Neural progenitor cell (in vitro differentiated cells): ENCODE results near the gene AFF3. TPM values are rescaled to one million over a fixed set of nuclear protein-coding genes. Genes with fewer than 3 reads are reported as not detected.

ENCODE experiments used
- DNase-seq: peaks from one replicate; pipeline ENCODE4 v3.0.0-alpha.2; 2016; ENCODE audit warnings: low spot score
- H2AFZ ChIP-seq: fragments of 200-600 bp; sonication (generic); replicated peaks from 2 replicates; pipeline ENCODE4 v1.6.1; 2016; ENCODE audit warnings: antibody characterized with exemption
- H3F3A ChIP-seq: fragments of 200-600 bp; sonication (generic); 2 replicates; pipeline ENCODE4 v1.6.1; 2016; ENCODE audit warnings: antibody characterized with exemption, low read depth
- H3K27ac ChIP-seq: fragments of 200-600 bp; sonication (generic); 2 replicates; pipeline ENCODE4 v1.5.1; 2016; ENCODE audit warnings: mild to moderate bottlenecking
- H3K27me3 ChIP-seq: fragments of 200-600 bp; sonication (generic); 2 replicates; pipeline ENCODE4 v1.6.1; 2016; ENCODE audit warnings: mild to moderate bottlenecking, moderate library complexity
- H3K36me3 ChIP-seq: fragments of 200-600 bp; sonication (generic); 2 replicates; pipeline ENCODE4 v1.5.1; 2016
- H3K4me1 ChIP-seq: fragments of 200-600 bp; sonication (generic); 2 replicates; pipeline ENCODE4 v1.6.1; 2016; ENCODE audit warnings: mixed run types
- H3K4me2 ChIP-seq: fragments of 200-600 bp; sonication (generic); 2 replicates; pipeline ENCODE4 v1.6.1; 2016
- H3K4me3 ChIP-seq: fragments of 200-600 bp; sonication (generic); 2 replicates; pipeline ENCODE4 v1.5.1; 2016
- H3K79me2 ChIP-seq: fragments of 200-600 bp; sonication (generic); 2 replicates; pipeline ENCODE4 v1.6.1; 2016; ENCODE audit warnings: low read depth
- H3K9ac ChIP-seq: fragments of 200-600 bp; sonication (generic); 2 replicates; pipeline ENCODE4 v1.6.1; 2016
- H3K9me3 ChIP-seq: fragments of 200-600 bp; sonication (generic); 2 replicates; pipeline ENCODE4 v1.5.1; 2016; ENCODE audit warnings: low read depth
- H4K20me1 ChIP-seq: fragments of 200-600 bp; sonication (generic); 2 replicates; pipeline ENCODE4 v1.6.1; 2016; ENCODE audit warnings: low read depth
- H3K27ac Mint-ChIP-seq: 3 replicates; pipeline ENCODE4 v1.8.0; 2021; ENCODE audit warnings: mixed read lengths
- H3K27me3 Mint-ChIP-seq: 2 replicates; pipeline ENCODE4 v1.8.0; 2022; ENCODE audit warnings: low read depth, mild to moderate bottlenecking, inconsistent platforms, moderate library complexity, mixed read lengths; ENCODE audit not compliant: insufficient read depth
- H3K36me3 Mint-ChIP-seq: 3 replicates; pipeline ENCODE4 v1.8.0; 2021; ENCODE audit warnings: mixed read lengths
- H3K4me1 Mint-ChIP-seq: 3 replicates; pipeline ENCODE4 v1.8.0; 2021; ENCODE audit warnings: mixed read lengths
- H3K4me3 Mint-ChIP-seq: 3 replicates; pipeline ENCODE4 v1.8.0; 2021; ENCODE audit warnings: mild to moderate bottlenecking, moderate library complexity, mixed read lengths
- H3K9me3 Mint-ChIP-seq: 3 replicates; pipeline ENCODE4 v1.8.0; 2020; ENCODE audit warnings: mixed read lengths
- EZH2 ChIP-seq: fragments of 200-600 bp; sonication (generic); IDR thresholded peaks from 2 replicates; pipeline ENCODE4 v1.6.1; 2017; ENCODE audit warnings: antibody characterized with exemption, mild to moderate bottlenecking, moderate library complexity
- EZH2phosphoT487 ChIP-seq: fragments of 200-600 bp; sonication (generic); IDR thresholded peaks from 2 replicates; pipeline ENCODE4 v1.6.1; 2017; ENCODE audit warnings: antibody characterized with exemption
- total RNA-seq: library from RNA; depleted of rRNA; stranded (reverse); fragments of >200 nt; gene quantifications from 2 replicates; pipeline ENCODE4 v1.2.3, GENCODE V29; 2015; ENCODE audit warnings: low replicate concordance
- TF ChIP-seq, protein P1 (sequence below): fragments of 200-600 bp; sonication (generic); IDR thresholded peaks from 2 replicates; pipeline ENCODE4 v1.5.1; 2017; ENCODE audit warnings: antibody characterized with exemption, mild to moderate bottlenecking

Gene AFF3
- total RNA-seq, 1 donor from 2014 or later, result 0.26 TPM

- Histone ChIP-seq H3K27ac (no peak overlapping the region), H3K4me1 (no peaks in the 10 kb centered on the region), H3F3A (no peaks in the 10 kb centered on the region), H2AFZ (no peak overlapping the region), H3K9ac (no peak overlapping the region), H3K4me3 (no peak overlapping the region), H3K27me3 (no peaks in the 10 kb centered on the region), H3K79me2 (no peaks in the 10 kb centered on the region), H4K20me1 (no peaks in the 10 kb centered on the region), H3K36me3 (no peaks in the 10 kb centered on the region), H3K4me2 (no peak overlapping the region), H3K9me3 (no peaks in the 10 kb centered on the region)
- TF ChIP-seq, protein P1, sequence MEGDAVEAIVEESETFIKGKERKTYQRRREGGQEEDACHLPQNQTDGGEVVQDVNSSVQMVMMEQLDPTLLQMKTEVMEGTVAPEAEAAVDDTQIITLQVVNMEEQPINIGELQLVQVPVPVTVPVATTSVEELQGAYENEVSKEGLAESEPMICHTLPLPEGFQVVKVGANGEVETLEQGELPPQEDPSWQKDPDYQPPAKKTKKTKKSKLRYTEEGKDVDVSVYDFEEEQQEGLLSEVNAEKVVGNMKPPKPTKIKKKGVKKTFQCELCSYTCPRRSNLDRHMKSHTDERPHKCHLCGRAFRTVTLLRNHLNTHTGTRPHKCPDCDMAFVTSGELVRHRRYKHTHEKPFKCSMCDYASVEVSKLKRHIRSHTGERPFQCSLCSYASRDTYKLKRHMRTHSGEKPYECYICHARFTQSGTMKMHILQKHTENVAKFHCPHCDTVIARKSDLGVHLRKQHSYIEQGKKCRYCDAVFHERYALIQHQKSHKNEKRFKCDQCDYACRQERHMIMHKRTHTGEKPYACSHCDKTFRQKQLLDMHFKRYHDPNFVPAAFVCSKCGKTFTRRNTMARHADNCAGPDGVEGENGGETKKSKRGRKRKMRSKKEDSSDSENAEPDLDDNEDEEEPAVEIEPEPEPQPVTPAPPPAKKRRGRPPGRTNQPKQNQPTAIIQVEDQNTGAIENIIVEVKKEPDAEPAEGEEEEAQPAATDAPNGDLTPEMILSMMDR, result no peak
- no peak for TF ChIP-seq EZH2
- no peak for TF ChIP-seq EZH2phosphoT487
- H3K27me3 Mint-ChIP-seq, result peaks cover 2% of the 10 kb centered on the region
- no peak overlapping the region for H3K4me3 Mint-ChIP-seq
- peaks cover 18% of the 10 kb centered on the region for H3K9me3 Mint-ChIP-seq
- DNase-seq, result no peak
- no peak overlapping the region for H3K27ac Mint-ChIP-seq
- no peaks in the 10 kb centered on the region for H3K4me1 Mint-ChIP-seq
- H3K36me3 Mint-ChIP-seq, result peaks cover 2% of the 10 kb centered on the region
These were observed 349.4 kb downstream of the AFF3 start for GRCh38 chr2:99793022-99793421.

DNA sequence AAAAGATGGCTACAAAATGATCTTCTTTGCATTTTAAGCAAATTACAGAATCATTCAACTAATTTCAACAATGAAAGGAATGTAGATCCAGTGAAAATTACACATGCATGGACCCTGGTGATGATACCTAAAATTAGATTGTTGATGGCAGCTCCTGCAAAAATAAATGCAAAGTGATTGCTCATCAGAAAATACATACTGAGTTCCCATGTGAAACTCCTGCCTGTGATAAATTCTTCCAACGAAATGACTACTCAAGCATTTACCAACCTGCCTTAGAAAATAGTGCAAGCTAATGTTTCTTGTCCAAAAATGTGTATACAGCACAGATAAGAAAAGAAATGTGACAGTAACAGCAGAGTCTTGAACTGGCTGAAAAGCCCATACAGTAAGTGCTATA is 352.5 kb downstream of the AFF3 start:
- Mint-ChIP-seq H3K9me3 (no peaks in the 10 kb centered on the region), H3K27me3 (no peaks in the 10 kb centered on the region), H3K27ac (no peak overlapping the region), H3K4me3 (no peak overlapping the region), H3K36me3 (no peaks in the 10 kb centered on the region), H3K4me1 (no peaks in the 10 kb centered on the region)
- H3K4me3 ChIP-seq, result no peak overlapping the region
- H4K20me1 ChIP-seq, result no peaks in the 10 kb centered on the region
- H3K4me2 ChIP-seq, result no peak overlapping the region
- H3K27ac ChIP-seq, result no peak overlapping the region
- no peaks in the 10 kb centered on the region for H3K79me2 ChIP-seq
- H3K4me1 ChIP-seq, result no peaks in the 10 kb centered on the region
- H3K36me3 ChIP-seq, result no peaks in the 10 kb centered on the region
- H3K9ac ChIP-seq, result no peak overlapping the region
- H3F3A ChIP-seq, result no peaks in the 10 kb centered on the region
- no peaks in the 10 kb centered on the region for H3K9me3 ChIP-seq
- no peak for DNase-seq
- H2AFZ ChIP-seq, result no peak overlapping the region
- H3K27me3 ChIP-seq, result no peaks in the 10 kb centered on the region
- TF ChIP-seq EZH2 (no peak), EZH2phosphoT487 (no peak)
- TF ChIP-seq, protein P1, result no peak

- DNase-seq, result no peak
- H3K4me2 ChIP-seq, result no peak overlapping the region
- H3K27ac ChIP-seq, result no peak overlapping the region
- H3K79me2 ChIP-seq, result no peaks in the 10 kb centered on the region
- Mint-ChIP-seq H3K9me3 (no peaks in the 10 kb centered on the region), H3K4me1 (no peaks in the 10 kb centered on the region), H3K27ac (no peak overlapping the region), H3K36me3 (no peaks in the 10 kb centered on the region), H3K4me3 (no peak overlapping the region), H3K27me3 (peaks cover 2% of the 10 kb centered on the region)
- H3K9ac ChIP-seq, result no peak overlapping the region
- H3F3A ChIP-seq, result no peaks in the 10 kb centered on the region
- no peak overlapping the region for H2AFZ ChIP-seq
- H3K36me3 ChIP-seq, result no peaks in the 10 kb centered on the region
- no peaks in the 10 kb centered on the region for H3K4me1 ChIP-seq
- no peak overlapping the region for H3K4me3 ChIP-seq
- TF ChIP-seq, protein P1, result no peak
- TF ChIP-seq EZH2phosphoT487, result no peak
- TF ChIP-seq EZH2, result no peak
- no peaks in the 10 kb centered on the region for H4K20me1 ChIP-seq
- H3K9me3 ChIP-seq, result no peaks in the 10 kb centered on the region
- no peaks in the 10 kb centered on the region for H3K27me3 ChIP-seq
These were observed 354.5 kb downstream of the AFF3 start for GRCh38 chr2:99787769-99788382.
